ENCODE measurements around the gene ARHGAP26.
"Not testable (repeated sequence)": the region's sequence is repeated elsewhere in the genome, so short reads cannot be mapped to it uniquely, and the experiment has no call there.

Gene ARHGAP26

GRCh38 chr5:142906863-142907671 lies 136.9 kb downstream of the ARHGAP26 start:
- DNase-seq (ENCODE audit: low spot score), result no peak

- DNase-seq (ENCODE audit: low spot score), result no peak
Observed at GRCh38 chr5:142908659-142909058, 138.5 kb downstream of the ARHGAP26 start.

GRCh38 chr5:142910128-142910527 lies 140.0 kb downstream of the ARHGAP26 start:
- DNase-seq (ENCODE audit: low spot score), result no peak

- no peak for DNase-seq (ENCODE audit: low spot score)
Observed at GRCh38 chr5:142911170-142911569, 141.0 kb downstream of the ARHGAP26 start.

- DNase-seq (ENCODE audit: low spot score), result no peak
Observed at GRCh38 chr5:142911775-142912174, 141.6 kb downstream of the ARHGAP26 start.

- no peak for DNase-seq (ENCODE audit: low spot score)
Observed at GRCh38 chr5:142913728-142914338, 143.7 kb downstream of the ARHGAP26 start.

- no peak for DNase-seq (ENCODE audit: low spot score)
Observed at GRCh38 chr5:142915038-142915437, 144.9 kb downstream of the ARHGAP26 start.

GRCh38 chr5:142915813-142916424 lies 145.7 kb downstream of the ARHGAP26 start:
- no peak for DNase-seq (ENCODE audit: low spot score)

GRCh38 chr5:142918959-142919635 lies 148.9 kb downstream of the ARHGAP26 start:
- DNase-seq (ENCODE audit: low spot score), result no peak

- DNase-seq (ENCODE audit: low spot score), result no peak
Observed at GRCh38 chr5:142920849-142921612, 150.9 kb downstream of the ARHGAP26 start.

GRCh38 chr5:142922223-142922952 lies 152.2 kb downstream of the ARHGAP26 start:
- peak; percentile 12 for DNase-seq (ENCODE audit: low spot score)

- no peak for DNase-seq (ENCODE audit: low spot score)
Observed at GRCh38 chr5:142924135-142924883, 154.1 kb downstream of the ARHGAP26 start.

GRCh38 chr5:142925795-142926194 lies 155.6 kb downstream of the ARHGAP26 start:
- DNase-seq (ENCODE audit: low spot score), result no peak

GRCh38 chr5:142926549-142926948 lies 156.4 kb downstream of the ARHGAP26 start:
- no peak for DNase-seq (ENCODE audit: low spot score)

- DNase-seq (ENCODE audit: low spot score), result not testable (repeated sequence)
Observed at GRCh38 chr5:142928999-142929398, 158.8 kb downstream of the ARHGAP26 start.

- no peak for DNase-seq (ENCODE audit: low spot score)
Observed at GRCh38 chr5:142929587-142929986, 159.4 kb downstream of the ARHGAP26 start.

GRCh38 chr5:142930395-142931110 lies 160.4 kb downstream of the ARHGAP26 start:
- DNase-seq (ENCODE audit: low spot score), result no peak

- DNase-seq (ENCODE audit: low spot score), result no peak
Observed at GRCh38 chr5:142931896-142932686, 161.9 kb downstream of the ARHGAP26 start.
